Measurements from ENCODE around the gene NEDD4L.

The NEDD4L gene

DNA sequence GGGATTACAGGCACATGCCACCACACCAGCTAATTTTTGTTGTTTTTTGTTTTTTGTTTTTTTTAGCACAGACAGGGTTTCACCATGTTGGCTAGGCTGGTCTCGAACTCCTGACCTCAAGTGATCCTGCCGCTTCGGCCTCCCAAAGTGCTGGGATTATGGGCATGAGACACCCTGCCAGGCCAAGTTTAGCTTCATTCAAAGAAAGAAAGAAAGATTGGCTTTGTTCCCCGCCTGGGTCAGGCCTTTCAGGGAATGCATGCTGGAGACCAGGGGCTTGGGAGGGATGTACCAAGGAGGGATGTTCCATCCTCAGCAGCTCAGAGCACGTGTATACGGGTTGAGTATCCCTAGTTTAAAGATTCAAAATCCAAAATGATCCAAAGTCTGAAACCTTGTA, 301.8 kb downstream of the NEDD4L start:
- ChIA-PET CTCF (no interaction called here), POLR2A (no interaction called here)
- TF ChIP-seq, protein P1, sequence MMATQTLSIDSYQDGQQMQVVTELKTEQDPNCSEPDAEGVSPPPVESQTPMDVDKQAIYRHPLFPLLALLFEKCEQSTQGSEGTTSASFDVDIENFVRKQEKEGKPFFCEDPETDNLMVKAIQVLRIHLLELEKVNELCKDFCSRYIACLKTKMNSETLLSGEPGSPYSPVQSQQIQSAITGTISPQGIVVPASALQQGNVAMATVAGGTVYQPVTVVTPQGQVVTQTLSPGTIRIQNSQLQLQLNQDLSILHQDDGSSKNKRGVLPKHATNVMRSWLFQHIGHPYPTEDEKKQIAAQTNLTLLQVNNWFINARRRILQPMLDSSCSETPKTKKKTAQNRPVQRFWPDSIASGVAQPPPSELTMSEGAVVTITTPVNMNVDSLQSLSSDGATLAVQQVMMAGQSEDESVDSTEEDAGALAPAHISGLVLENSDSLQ (IDR thresholded peaks at IDR 0.05), result no peak
- no peak for TF ChIP-seq FOXM1 (IDR thresholded peaks at IDR 0.05; ENCODE audit: borderline replicate concordance)
- TF ChIP-seq NFRKB (IDR thresholded peaks at IDR 0.05), result no peak
- TF ChIP-seq ARNT (IDR thresholded peaks at IDR 0.05), result no peak
- TF ChIP-seq L3MBTL2 (conservative IDR thresholded peaks at IDR 0.05), result no peak
- TF ChIP-seq HDGF (IDR thresholded peaks at IDR 0.05; ENCODE audit: borderline replicate concordance), result no peak
- no peak for TF ChIP-seq ZNF384 (IDR thresholded peaks at IDR 0.05)

DNA sequence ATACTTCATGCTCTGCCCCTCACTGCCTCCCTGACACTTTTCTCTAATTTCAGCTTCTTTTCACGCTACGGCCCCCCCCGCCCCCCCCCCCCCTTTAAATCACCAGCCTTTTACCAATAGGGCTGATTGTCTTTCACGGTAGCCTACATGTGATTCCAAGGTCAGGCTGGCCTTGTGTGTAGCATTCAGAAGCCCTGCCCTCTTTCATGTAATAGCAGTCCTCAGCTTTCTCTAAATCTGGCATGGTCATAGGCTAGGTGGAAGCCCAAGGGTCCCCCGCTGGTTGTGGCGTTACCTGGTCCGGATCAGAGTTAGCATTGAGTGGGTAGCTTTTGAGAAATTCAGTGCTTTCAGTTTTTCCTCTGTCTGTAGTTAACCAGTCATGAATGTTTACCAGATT, 303.1 kb downstream of the NEDD4L start:
- POLR2A ChIA-PET, result no interaction called here
- TF ChIP-seq SP1 (IDR thresholded peaks at IDR 0.05) (no peak), CTBP1 (IDR thresholded peaks at IDR 0.05; ENCODE audit: borderline replicate concordance) (no peak), HDGF (IDR thresholded peaks at IDR 0.05; ENCODE audit: borderline replicate concordance) (no peak), LEF1 (IDR thresholded peaks at IDR 0.05; ENCODE audit: borderline replicate concordance) (no peak), BHLHE40 (IDR thresholded peaks at IDR 0.05; ENCODE audit: borderline replicate concordance) (no peak), ZNF384 (IDR thresholded peaks at IDR 0.05) (no peak), FOXM1 (IDR thresholded peaks at IDR 0.05; ENCODE audit: borderline replicate concordance) (no peak), ELF4 (IDR thresholded peaks at IDR 0.05) (no peak), ARNT (IDR thresholded peaks at IDR 0.05) (no peak), FOXA1 (IDR thresholded peaks at IDR 0.05) (no peak), L3MBTL2 (conservative IDR thresholded peaks at IDR 0.05) (no peak), FOXK2 (IDR thresholded peaks at IDR 0.05) (no peak), NFRKB (IDR thresholded peaks at IDR 0.05) (no peak), TARDBP (IDR thresholded peaks at IDR 0.05) (no peak)
- TF ChIP-seq, protein P1 (IDR thresholded peaks at IDR 0.05), result no peak

More for the DNA sequence above, 301.8 kb downstream of the NEDD4L start:
- DNase-seq (ENCODE audit: extremely low spot score), result no peak

DNA sequence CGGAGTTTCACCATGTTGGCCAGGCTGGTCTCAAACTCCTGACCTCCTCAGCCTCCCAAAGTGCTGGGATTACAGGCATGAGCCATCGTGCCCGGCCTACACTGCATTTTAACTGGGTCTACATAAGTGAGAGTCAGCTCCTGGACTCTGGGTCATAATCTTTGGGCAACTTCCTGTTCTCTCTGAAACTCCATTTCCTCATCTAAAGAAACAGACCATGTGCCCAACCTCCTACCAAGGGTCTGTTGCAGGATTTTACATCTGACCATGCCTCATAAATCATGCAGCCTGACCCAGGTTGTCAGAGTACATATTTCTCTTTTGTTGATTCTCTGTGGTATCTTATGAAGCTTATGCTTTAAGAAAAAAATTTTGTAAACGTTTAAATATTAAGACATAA, 304.5 kb downstream of the NEDD4L start:
- DNase-seq (ENCODE audit: extremely low spot score), result no peak
- ChIA-PET CTCF (no interaction called here), POLR2A (no interaction called here)
- TF ChIP-seq HDGF (IDR thresholded peaks at IDR 0.05; ENCODE audit: borderline replicate concordance) (no peak), BHLHE40 (IDR thresholded peaks at IDR 0.05; ENCODE audit: borderline replicate concordance) (no peak), SP1 (IDR thresholded peaks at IDR 0.05) (no peak), ELF4 (IDR thresholded peaks at IDR 0.05) (no peak), SUZ12 (IDR thresholded peaks at IDR 0.05) (no peak), TARDBP (IDR thresholded peaks at IDR 0.05) (no peak), FOXA1 (IDR thresholded peaks at IDR 0.05) (no peak), FOXK2 (IDR thresholded peaks at IDR 0.05) (no peak), LEF1 (IDR thresholded peaks at IDR 0.05; ENCODE audit: borderline replicate concordance) (no peak), ZNF384 (IDR thresholded peaks at IDR 0.05) (no peak), FOXM1 (IDR thresholded peaks at IDR 0.05; ENCODE audit: borderline replicate concordance) (no peak), L3MBTL2 (conservative IDR thresholded peaks at IDR 0.05) (no peak), CTBP1 (IDR thresholded peaks at IDR 0.05; ENCODE audit: borderline replicate concordance) (no peak), ARNT (IDR thresholded peaks at IDR 0.05) (no peak), NFRKB (IDR thresholded peaks at IDR 0.05) (no peak)
- TF ChIP-seq, protein P1 (IDR thresholded peaks at IDR 0.05), result no peak

More for the DNA sequence above, 303.1 kb downstream of the NEDD4L start:
- CTCF ChIA-PET, result no interaction called here
- DNase-seq (ENCODE audit: extremely low spot score), result no peak

DNA sequence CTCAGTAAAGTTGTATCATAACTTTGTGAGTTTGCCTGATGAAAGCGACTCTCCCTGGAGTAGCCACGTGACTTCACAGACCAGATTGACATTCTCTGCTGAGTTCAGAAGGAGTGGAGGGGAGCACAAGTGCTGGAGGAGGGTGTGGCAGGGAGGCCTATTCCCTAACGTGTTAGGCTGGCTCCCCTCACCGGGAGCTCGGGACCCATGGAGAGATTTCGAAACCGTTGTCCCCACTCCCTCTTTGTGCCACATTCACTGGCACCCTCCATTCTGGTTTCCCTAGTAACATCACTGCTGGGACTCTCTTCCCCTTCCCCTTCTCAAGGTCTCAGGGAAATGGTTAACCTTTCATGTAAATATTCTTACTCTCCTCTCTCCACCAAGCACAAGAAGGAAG, 304.9 kb downstream of the NEDD4L start:
- ChIA-PET POLR2A (no interaction called here), CTCF (no interaction called here)
- TF ChIP-seq TARDBP (IDR thresholded peaks at IDR 0.05), result no peak
- TF ChIP-seq LEF1 (IDR thresholded peaks at IDR 0.05; ENCODE audit: borderline replicate concordance), result no peak
- TF ChIP-seq HDGF (IDR thresholded peaks at IDR 0.05; ENCODE audit: borderline replicate concordance), result no peak
- no peak for TF ChIP-seq SP1 (IDR thresholded peaks at IDR 0.05)
- TF ChIP-seq FOXA1 (IDR thresholded peaks at IDR 0.05), result no peak
- no peak for TF ChIP-seq ELF4 (IDR thresholded peaks at IDR 0.05)
- no peak for TF ChIP-seq FOXK2 (IDR thresholded peaks at IDR 0.05)
- TF ChIP-seq, protein P1 (IDR thresholded peaks at IDR 0.05), result no peak
- TF ChIP-seq FOXM1 (IDR thresholded peaks at IDR 0.05; ENCODE audit: borderline replicate concordance), result no peak
- TF ChIP-seq BHLHE40 (IDR thresholded peaks at IDR 0.05; ENCODE audit: borderline replicate concordance), result no peak
- TF ChIP-seq NFRKB (IDR thresholded peaks at IDR 0.05), result no peak
- DNase-seq (ENCODE audit: extremely low spot score), result no peak

DNA sequence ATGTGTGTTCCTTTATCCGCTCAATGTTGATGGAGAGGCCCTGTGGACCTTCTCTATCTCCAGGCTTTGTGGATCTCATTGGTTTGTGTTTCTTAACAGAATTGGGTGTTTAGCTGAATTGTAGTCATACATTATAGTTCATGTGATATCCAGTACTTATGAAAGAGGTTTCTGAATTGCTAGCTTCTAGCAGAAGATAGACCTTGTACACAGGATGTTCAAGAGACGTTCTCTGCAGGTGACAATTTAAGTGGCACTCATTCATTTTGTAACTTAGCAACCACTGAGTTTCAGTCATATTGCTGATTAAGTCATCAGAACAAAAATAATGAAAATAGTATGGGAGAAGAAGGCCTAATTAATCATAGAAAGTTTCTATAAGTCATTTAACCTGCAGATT, 305.6 kb downstream of the NEDD4L start:
- CTCF ChIA-PET, result interaction anchor here (0.6 kb wide), 1 partner anchor 11 kb away, joined by 3 read pairs; no protein-coding TSS in a partner anchor
- TF ChIP-seq CTBP1 (IDR thresholded peaks at IDR 0.05; ENCODE audit: borderline replicate concordance) (no peak), FOXK2 (IDR thresholded peaks at IDR 0.05) (no peak), FOXM1 (IDR thresholded peaks at IDR 0.05; ENCODE audit: borderline replicate concordance) (no peak), LEF1 (IDR thresholded peaks at IDR 0.05; ENCODE audit: borderline replicate concordance) (no peak), ELF4 (IDR thresholded peaks at IDR 0.05) (no peak), ARNT (IDR thresholded peaks at IDR 0.05) (no peak), FOXA1 (IDR thresholded peaks at IDR 0.05) (no peak), HDGF (IDR thresholded peaks at IDR 0.05; ENCODE audit: borderline replicate concordance) (no peak)
- POLR2A ChIA-PET, result no interaction called here
- no peak for DNase-seq (ENCODE audit: extremely low spot score)

DNA sequence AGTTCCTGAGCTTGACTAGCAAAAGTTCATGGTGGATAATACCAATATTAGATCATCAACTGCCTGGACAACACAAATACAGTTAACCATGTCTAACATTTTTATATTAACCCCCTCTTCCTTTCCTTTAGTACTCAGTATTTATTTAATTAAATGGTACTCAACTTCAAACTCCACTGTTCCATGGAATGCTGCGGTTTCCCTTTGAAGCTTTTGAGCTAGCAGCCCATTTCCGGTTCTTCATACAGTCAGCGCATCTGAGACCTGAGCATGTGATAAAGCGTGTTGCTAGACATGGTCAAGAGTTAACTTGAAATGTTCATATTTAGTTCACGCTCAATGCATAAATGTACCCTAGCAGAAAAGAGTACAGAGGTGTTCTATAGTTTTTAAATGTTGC, 306.5 kb downstream of the NEDD4L start:
- ChIA-PET CTCF (no interaction called here), POLR2A (no interaction called here)
- no peak for DNase-seq (ENCODE audit: extremely low spot score)

More for the DNA sequence above, 306.5 kb downstream of the NEDD4L start:
- TF ChIP-seq LEF1 (IDR thresholded peaks at IDR 0.05; ENCODE audit: borderline replicate concordance) (no peak), NFRKB (IDR thresholded peaks at IDR 0.05) (no peak), FOXK2 (IDR thresholded peaks at IDR 0.05) (no peak), CTBP1 (IDR thresholded peaks at IDR 0.05; ENCODE audit: borderline replicate concordance) (no peak), SP1 (IDR thresholded peaks at IDR 0.05) (no peak), SUZ12 (IDR thresholded peaks at IDR 0.05) (no peak), BHLHE40 (IDR thresholded peaks at IDR 0.05; ENCODE audit: borderline replicate concordance) (no peak), ZNF384 (IDR thresholded peaks at IDR 0.05) (no peak), TARDBP (IDR thresholded peaks at IDR 0.05) (no peak), FOXM1 (IDR thresholded peaks at IDR 0.05; ENCODE audit: borderline replicate concordance) (no peak), ARNT (IDR thresholded peaks at IDR 0.05) (no peak), HDGF (IDR thresholded peaks at IDR 0.05; ENCODE audit: borderline replicate concordance) (no peak), FOXA1 (IDR thresholded peaks at IDR 0.05) (no peak), ELF4 (IDR thresholded peaks at IDR 0.05) (no peak), L3MBTL2 (conservative IDR thresholded peaks at IDR 0.05) (no peak)
- TF ChIP-seq, protein P1 (IDR thresholded peaks at IDR 0.05), result no peak
